ENCODE data around the gene SIAH2.

The SIAH2 gene

DNA sequence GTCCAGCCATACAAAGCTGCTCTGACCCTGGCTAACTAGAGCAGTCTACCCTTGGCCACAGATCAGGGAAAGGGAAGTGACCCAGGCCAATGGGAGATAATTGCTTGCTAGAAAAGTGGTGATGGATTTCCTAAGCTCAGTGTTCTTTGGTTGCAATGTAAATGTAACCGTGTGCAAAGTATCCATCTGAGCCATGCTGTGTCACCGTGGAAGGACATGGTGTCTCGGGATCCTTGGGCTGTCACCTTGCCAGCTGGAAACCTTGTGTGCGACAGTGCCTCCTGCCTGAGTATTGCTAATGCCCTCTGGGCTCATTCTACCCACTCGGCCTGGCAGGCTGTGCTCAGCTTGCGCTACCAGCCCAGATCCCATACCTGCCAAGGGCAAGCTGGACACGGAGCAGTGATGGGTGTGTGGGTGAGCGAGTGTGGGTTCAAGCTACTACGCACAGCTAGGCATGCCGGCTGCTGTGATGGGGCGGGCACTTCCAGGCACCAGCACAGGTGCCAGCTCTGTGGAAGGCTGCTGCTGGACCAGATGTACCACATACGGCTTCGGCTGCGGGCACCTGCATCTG lies 10.7 kb upstream of the SIAH2 start:
- DNase-seq (ENCODE audit: low read depth in 3 of 3) = no peak

DNA sequence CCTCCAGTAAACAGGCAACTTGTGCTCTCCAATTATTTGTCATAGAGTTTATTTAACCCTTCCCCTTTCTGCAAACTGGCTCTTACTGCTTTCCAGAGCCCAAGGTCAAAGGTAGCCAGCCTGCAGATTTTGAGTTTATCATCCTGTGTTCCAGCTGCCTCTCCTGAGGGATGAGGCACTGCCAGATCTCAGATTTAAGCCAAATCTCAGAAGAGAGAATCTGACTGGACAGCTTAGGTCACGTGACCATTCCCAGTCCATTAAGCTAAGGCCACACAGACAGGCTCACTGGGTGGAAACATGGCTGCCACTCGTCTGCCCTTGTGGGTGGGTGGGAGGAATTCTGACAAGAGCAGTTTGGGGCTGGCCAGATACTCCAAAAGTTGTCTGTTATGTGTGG lies 8.6 kb upstream of the SIAH2 start:
- DNase-seq (ENCODE audit: low read depth in 3 of 3) = no peak

- no peak for DNase-seq (ENCODE audit: low read depth in 3 of 3)
These were observed 7.7 kb upstream of the SIAH2 start for GRCh38 chr3:150770681-150771080.

GRCh38 chr3:150766742-150767141 lies 3.8 kb upstream of the SIAH2 start:
- no peak for DNase-seq (ENCODE audit: low read depth in 3 of 3)

- peak in 1 of 3 experiments; percentile 14 for DNase-seq (ENCODE audit: low read depth in 3 of 3)
These were observed 3.2 kb upstream of the SIAH2 start for GRCh38 chr3:150765949-150766720.

GRCh38 chr3:150764967-150765366 lies 2.0 kb upstream of the SIAH2 start:
- DNase-seq (ENCODE audit: low read depth in 3 of 3) = no peak

- no peak for DNase-seq (ENCODE audit: low read depth in 3 of 3)
These were observed 1.6 kb upstream of the SIAH2 start for GRCh38 chr3:150764566-150764965.

- DNase-seq (ENCODE audit: low read depth in 3 of 3) = no peak
These were observed 993 bp upstream of the SIAH2 start for GRCh38 chr3:150763841-150764483.

DNA sequence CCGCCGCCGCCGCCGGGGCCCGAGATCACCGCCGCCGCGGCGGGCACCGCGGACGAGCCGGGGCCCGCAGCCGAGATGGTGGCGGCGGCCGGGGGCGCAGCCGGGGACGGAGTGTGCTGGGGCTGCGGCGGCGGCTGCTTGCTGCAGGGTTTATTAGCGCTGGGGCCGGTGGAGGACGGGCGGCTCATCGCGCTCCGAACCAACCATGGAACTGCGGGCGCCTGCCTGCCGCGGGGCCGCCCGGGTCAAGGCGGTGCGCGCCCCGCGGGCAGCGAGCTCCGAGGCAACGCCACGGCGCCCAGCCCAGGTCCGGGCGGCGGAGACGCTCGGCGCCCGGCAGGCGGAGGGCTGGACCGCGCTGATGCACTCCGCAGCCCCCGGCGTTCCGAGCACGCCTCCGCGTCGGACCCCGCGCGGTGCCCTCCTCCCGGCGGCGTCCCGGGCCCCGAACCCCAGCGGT lies 277 bp downstream of the SIAH2 start:
- no peak for DNase-seq (ENCODE audit: low read depth in 3 of 3)

DNA sequence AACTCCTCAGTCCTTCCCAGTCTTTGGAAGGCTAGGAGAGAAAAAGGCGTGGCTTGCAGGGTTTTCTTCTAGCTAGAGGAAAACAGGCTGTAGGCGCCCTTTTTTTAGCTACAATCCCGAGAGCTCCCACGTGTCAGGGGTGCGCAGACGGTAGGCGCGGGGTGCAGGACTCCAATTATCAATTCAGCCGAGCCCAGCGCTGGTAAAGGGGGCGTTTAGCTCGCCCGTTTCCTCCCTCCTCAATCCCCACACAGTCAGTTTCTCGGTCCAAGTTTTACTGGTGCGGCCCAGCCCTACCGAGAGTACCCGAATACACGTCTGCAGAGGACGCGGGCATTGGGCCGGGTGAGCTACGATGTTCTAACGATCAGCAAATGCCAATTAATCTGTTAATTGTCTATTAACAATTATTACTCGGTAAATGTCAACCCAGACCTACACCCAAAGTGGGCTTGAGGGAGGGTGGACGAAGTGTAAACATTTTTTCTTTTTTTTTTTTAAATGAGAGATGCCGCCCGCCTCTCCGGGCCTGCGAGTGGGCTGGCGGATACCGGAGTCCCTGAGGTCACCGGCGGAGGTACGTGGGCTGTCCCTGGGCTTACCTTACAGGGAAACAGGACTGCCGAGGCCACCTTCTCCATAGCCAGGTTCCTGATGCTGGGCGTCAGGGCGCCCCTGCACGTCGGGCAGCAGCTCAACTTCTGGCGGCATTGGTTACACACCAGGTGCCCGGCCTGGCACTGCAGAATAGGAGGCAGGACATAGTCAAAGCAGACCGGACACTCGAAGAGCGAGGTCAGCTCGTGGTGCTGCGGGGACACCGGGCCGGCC lies 923 bp downstream of the SIAH2 start:
- DNase-seq (ENCODE audit: low read depth in 3 of 3) = no peak

DNA sequence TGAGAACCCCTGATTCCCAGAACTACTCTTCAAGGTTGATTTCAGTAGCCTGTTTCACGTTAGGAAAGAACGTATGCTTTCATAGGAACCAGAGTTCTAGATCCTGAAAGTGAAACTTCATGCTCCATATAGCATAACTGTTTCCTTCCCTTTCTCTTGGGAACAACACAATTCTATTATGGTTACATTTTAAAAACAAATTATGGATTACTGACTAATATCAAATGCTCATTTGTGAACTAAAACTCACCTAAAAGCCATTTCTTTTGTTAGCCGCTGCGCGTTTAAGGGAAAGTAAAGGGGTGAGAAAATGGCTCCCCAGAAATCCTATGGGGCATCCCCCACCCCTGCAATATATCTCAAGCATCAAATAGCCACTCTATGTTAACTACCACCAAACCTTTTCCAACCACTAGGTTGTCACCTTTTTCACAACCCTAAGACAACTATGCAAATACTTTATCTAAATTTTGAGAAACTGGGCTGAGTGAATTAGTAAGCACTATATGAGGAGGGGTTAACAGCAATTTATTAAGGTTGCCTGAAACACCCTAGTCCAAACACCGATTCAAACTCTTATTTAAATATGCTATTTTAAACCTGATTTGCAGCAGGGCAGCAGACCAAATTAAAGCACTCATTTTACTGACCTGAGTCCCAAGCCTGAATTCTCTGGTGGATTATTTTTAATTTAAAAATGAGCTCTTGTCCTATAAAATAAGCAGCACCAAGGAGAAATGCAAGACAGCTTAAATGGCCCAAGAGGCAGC lies 2.4 kb downstream of the SIAH2 start:
- DNase-seq (ENCODE audit: low read depth in 3 of 3) = no peak

- DNase-seq (ENCODE audit: low read depth in 3 of 3) = no peak
These were observed 3.0 kb downstream of the SIAH2 start for GRCh38 chr3:150759947-150760346.

DNA sequence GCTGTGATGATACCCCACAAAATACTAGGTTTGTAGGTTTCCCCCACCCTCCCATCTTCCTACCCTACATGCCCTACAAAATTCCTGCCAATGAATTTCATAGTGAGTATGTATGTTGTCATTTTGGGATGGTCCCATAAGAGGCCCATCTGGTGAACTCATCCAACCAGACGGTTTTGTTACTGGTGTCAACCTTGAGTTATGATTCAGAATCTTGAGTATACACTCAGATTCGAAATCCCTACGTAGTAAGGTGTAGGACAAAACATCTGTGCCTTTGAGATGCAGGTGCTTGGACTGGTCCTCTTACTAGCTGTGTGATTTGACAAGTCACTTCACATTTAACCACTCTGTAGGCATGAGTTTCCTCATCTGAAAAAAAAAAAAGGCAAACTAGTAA lies 3.6 kb downstream of the SIAH2 start:
- no peak for DNase-seq (ENCODE audit: low read depth in 3 of 3)

DNA sequence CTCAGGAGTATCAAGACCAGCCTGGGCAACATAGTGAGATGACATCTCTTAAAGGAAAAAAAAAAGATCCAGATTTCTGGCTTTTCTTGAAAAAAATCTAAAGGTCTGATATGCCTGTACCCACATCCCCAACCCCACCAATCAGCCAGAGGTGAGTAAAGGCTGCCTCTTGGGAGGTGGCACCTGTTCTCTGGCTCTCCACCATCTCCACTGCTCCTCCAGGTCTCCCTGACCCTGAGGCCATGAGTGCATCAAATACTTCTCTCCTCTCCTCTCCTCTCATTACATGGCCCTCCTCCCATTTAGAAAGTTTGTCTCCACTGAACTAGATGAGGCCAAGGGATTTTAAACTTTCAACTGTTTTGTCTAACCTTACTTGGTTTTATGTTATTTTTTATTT lies 5.2 kb downstream of the SIAH2 start:
- DNase-seq (ENCODE audit: low read depth in 3 of 3) = no peak

DNA sequence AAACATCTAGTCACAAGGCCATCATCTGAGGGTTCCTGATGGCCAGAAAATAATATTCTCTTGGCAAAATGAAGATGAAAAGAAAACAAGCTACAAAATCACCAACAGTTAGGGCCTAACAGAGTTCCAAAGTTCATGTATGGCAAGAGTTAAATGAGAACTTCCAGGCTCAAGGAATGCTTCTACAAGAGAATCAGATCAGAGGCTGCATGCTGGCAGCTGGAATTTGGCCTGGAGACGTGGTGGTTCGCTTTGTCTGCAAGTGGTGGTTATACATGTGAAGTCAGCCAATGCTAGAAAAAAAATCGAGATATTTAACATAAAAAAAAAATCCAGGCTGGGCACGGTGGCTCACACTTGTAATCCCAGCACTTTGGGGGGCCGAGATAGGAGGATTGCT lies 5.6 kb downstream of the SIAH2 start:
- no peak for DNase-seq (ENCODE audit: low read depth in 3 of 3)

GRCh38 chr3:150756491-150757059 lies 6.4 kb downstream of the SIAH2 start:
- DNase-seq (ENCODE audit: low read depth in 3 of 3) = no peak

DNA sequence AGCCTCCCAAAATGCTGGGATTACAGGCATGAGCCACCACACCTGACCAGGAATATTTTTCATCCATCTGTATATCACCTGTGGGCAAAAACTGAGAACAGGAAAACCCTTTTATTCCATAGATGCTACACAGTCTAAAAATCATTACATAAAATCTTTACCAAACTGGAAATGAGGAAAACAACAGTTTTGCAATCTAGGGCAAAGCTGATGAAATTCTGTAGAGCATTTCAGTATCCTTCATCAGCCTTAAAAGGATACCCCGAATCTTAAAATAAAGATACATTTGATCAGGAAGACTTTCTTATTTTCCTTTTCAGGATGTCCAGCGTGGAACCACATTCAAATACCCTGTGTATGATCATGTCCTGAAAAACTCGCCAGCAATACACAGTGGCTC lies 7.1 kb downstream of the SIAH2 start:
- no peak for DNase-seq (ENCODE audit: low read depth in 3 of 3)

GRCh38 chr3:150754896-150755295 lies 8.1 kb downstream of the SIAH2 start:
- DNase-seq (ENCODE audit: low read depth in 3 of 3) = no peak

DNA sequence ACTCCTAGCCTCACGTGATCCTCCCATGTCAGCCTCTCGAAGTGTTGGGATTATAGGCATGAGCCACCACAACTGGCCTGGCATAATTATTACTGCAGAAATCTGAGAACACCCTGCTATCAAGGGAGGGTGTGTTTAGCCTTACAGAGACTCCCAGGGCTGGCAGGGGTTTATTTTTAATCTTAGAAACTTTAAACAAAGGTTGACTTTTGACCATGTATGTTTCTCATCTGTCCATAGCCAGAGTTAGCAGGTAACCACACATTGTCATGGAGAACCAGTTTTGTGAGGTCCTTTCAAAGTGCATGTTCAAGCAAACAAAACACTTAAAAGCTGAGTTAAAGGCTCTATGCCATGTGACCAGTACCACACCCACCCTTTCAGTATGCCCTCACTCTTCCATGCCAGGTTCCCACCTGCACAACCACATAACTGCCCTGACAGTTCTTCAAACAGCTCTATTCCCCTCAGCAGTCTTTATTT lies 11.1 kb downstream of the SIAH2 start:
- no peak for DNase-seq (ENCODE audit: low read depth in 3 of 3)

DNA sequence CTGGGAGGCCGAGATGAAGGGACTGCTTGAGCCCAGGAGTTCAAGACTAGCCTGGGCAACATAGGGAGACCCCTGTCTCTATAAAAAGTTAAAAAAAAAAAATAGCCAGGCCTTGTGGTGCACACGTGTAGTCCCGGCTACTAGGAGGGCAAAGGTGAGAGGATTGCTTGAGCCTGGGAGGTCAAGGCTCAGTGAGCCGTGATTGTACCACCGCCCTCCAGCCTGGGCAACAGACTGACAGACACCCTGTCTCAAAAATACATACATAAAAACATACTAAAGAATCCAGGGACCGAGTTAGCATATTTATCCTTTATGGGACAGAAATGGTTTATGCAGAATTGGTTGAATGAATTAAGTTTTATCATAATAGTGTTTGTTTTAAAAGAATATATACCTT lies 13.7 kb downstream of the SIAH2 start:
- DNase-seq (ENCODE audit: low read depth in 3 of 3) = no peak

- DNase-seq (ENCODE audit: low read depth in 3 of 3) = no peak
These were observed 14.3 kb downstream of the SIAH2 start for GRCh38 chr3:150748684-150749047.

Data from stimulated activated CD4-positive, alpha-beta T cell treated with anti-CD3 and anti-CD28 coated beads, TNF-alpha, amount 100 ng/mL, for 4 hours (primary cell).